ENCODE data around the gene DAB2IP.
A peak's percentile ranks its signal among the peaks of the same experiment; 100 is the strongest.

The DAB2IP gene

GRCh38 chr9:121822093-121823085 is 171.0 kb downstream of the DAB2IP start:
- Histone ChIP-seq H2BK120ac (ENCODE audit: insufficient read depth, low read length, poor library complexity) (no peak overlapping the region), H3K27ac (ENCODE audit: low read depth, low read length) (no peak overlapping the region), H2AFZ (ENCODE audit: insufficient read depth, low read length, poor library complexity) (no peak overlapping the region), H3K9ac (ENCODE audit: low read length) (no peak overlapping the region), H2BK5ac (ENCODE audit: low read depth, low read length, poor library complexity) (no peak overlapping the region), H3K18ac (ENCODE audit: low read length) (no peak overlapping the region), H3K4ac (ENCODE audit: low read depth, low read length) (no peak overlapping the region), H3K4me2 (ENCODE audit: low read length) (no peak overlapping the region), H3K9me3 (ENCODE audit: insufficient read depth, low read depth, low read length) (no peaks in the 10 kb centered on the region), H3K14ac (ENCODE audit: low read length) (no peak overlapping the region), H3K79me1 (ENCODE audit: low read length) (no peaks in the 10 kb centered on the region), H3K27me3 (ENCODE audit: insufficient read depth, low read length) (no peaks in the 10 kb centered on the region), H4K91ac (ENCODE audit: low read depth, low read length) (no peak overlapping the region), H2AK5ac (ENCODE audit: low read length) (no peak overlapping the region), H3K4me1 (ENCODE audit: control insufficient read depth in 1 of 2, insufficient read depth in 2 of 2, low read length in 2 of 2) (no peaks in the 10 kb centered on the region), H3K23ac (ENCODE audit: low read length) (no peak overlapping the region), H3K4me3 (ENCODE audit: low read depth, low read length) (no peak overlapping the region), H4K12ac (ENCODE audit: low read depth, low read length) (no peak overlapping the region), H3K36me3 (ENCODE audit: control insufficient read depth in 1 of 2, insufficient read depth in 2 of 2, low read length in 2 of 2) (no peaks in the 10 kb centered on the region), H3K79me2 (ENCODE audit: control insufficient read depth, insufficient read depth, low read length, poor library complexity) (no peaks in the 10 kb centered on the region), H2BK12ac (ENCODE audit: low read length) (no peak overlapping the region), H4K8ac (ENCODE audit: low read depth, low read length) (no peak overlapping the region)
- no CpG with 5 or more reads among the region's 34 CpGs for WGBS (ENCODE audit: extremely low coverage, insufficient coverage, insufficient read length)
- peak; percentile 12 to 54 for DNase-seq

- Histone ChIP-seq H3K79me2 (ENCODE audit: control insufficient read depth, insufficient read depth, low read length, poor library complexity) (no peaks in the 10 kb centered on the region), H3K4me1 (ENCODE audit: control insufficient read depth in 1 of 2, insufficient read depth in 2 of 2, low read length in 2 of 2) (no peaks in the 10 kb centered on the region), H3K27ac (ENCODE audit: low read depth, low read length) (no peak overlapping the region), H3K4ac (ENCODE audit: low read depth, low read length) (no peak overlapping the region), H3K79me1 (ENCODE audit: low read length) (no peaks in the 10 kb centered on the region), H3K23ac (ENCODE audit: low read length) (no peak overlapping the region), H4K8ac (ENCODE audit: low read depth, low read length) (no peak overlapping the region), H3K36me3 (ENCODE audit: control insufficient read depth in 1 of 2, insufficient read depth in 2 of 2, low read length in 2 of 2) (no peaks in the 10 kb centered on the region), H3K14ac (ENCODE audit: low read length) (no peak overlapping the region), H2BK120ac (ENCODE audit: insufficient read depth, low read length, poor library complexity) (no peak overlapping the region), H2AK5ac (ENCODE audit: low read length) (no peak overlapping the region), H2BK5ac (ENCODE audit: low read depth, low read length, poor library complexity) (no peak overlapping the region), H3K4me2 (ENCODE audit: low read length) (no peak overlapping the region), H3K4me3 (ENCODE audit: low read depth, low read length) (no peak overlapping the region), H4K91ac (ENCODE audit: low read depth, low read length) (no peak overlapping the region), H4K12ac (ENCODE audit: low read depth, low read length) (no peak overlapping the region), H2AFZ (ENCODE audit: insufficient read depth, low read length, poor library complexity) (no peak overlapping the region), H3K9ac (ENCODE audit: low read length) (no peak overlapping the region), H3K18ac (ENCODE audit: low read length) (no peak overlapping the region), H3K27me3 (ENCODE audit: insufficient read depth, low read length) (no peaks in the 10 kb centered on the region), H3K9me3 (ENCODE audit: insufficient read depth, low read depth, low read length) (no peaks in the 10 kb centered on the region), H2BK12ac (ENCODE audit: low read length) (no peak overlapping the region)
- DNase-seq: peak; percentile 56 to 87
- WGBS (ENCODE audit: extremely low coverage, insufficient coverage, insufficient read length): no CpG with 5 or more reads among the region's 13 CpGs
Observed at GRCh38 chr9:121823451-121824169, 172.2 kb downstream of the DAB2IP start.

- H3K23ac ChIP-seq (ENCODE audit: low read length): no peak overlapping the region
- no peak overlapping the region for H3K27ac ChIP-seq (ENCODE audit: low read depth, low read length)
- H3K4me1 ChIP-seq (ENCODE audit: control insufficient read depth in 1 of 2, insufficient read depth in 2 of 2, low read length in 2 of 2): no peaks in the 10 kb centered on the region
- H3K27me3 ChIP-seq (ENCODE audit: insufficient read depth, low read length): no peaks in the 10 kb centered on the region
- H3K4ac ChIP-seq (ENCODE audit: low read depth, low read length): no peak overlapping the region
- no peak overlapping the region for H3K9ac ChIP-seq (ENCODE audit: low read length)
- H4K12ac ChIP-seq (ENCODE audit: low read depth, low read length): no peak overlapping the region
- no peak overlapping the region for H4K91ac ChIP-seq (ENCODE audit: low read depth, low read length)
- no peak overlapping the region for H2AFZ ChIP-seq (ENCODE audit: insufficient read depth, low read length, poor library complexity)
- no peaks in the 10 kb centered on the region for H3K79me2 ChIP-seq (ENCODE audit: control insufficient read depth, insufficient read depth, low read length, poor library complexity)
- no peak overlapping the region for H3K14ac ChIP-seq (ENCODE audit: low read length)
- no peak overlapping the region for H2BK5ac ChIP-seq (ENCODE audit: low read depth, low read length, poor library complexity)
- no peak overlapping the region for H3K4me3 ChIP-seq (ENCODE audit: low read depth, low read length)
- no peak for DNase-seq
- H3K18ac ChIP-seq (ENCODE audit: low read length): no peak overlapping the region
- H2AK5ac ChIP-seq (ENCODE audit: low read length): no peak overlapping the region
- H2BK120ac ChIP-seq (ENCODE audit: insufficient read depth, low read length, poor library complexity): no peak overlapping the region
- no peaks in the 10 kb centered on the region for H3K79me1 ChIP-seq (ENCODE audit: low read length)
- no peak overlapping the region for H4K8ac ChIP-seq (ENCODE audit: low read depth, low read length)
- no CpG with 5 or more reads among the region's 4 CpGs for WGBS (ENCODE audit: extremely low coverage, insufficient coverage, insufficient read length)
- no peak overlapping the region for H2BK12ac ChIP-seq (ENCODE audit: low read length)
- no peaks in the 10 kb centered on the region for H3K36me3 ChIP-seq (ENCODE audit: control insufficient read depth in 1 of 2, insufficient read depth in 2 of 2, low read length in 2 of 2)
- H3K4me2 ChIP-seq (ENCODE audit: low read length): no peak overlapping the region
- no peaks in the 10 kb centered on the region for H3K9me3 ChIP-seq (ENCODE audit: insufficient read depth, low read depth, low read length)
Observed at GRCh38 chr9:121824651-121825030, 173.2 kb downstream of the DAB2IP start.

- Histone ChIP-seq H2AFZ (ENCODE audit: insufficient read depth, low read length, poor library complexity) (no peak overlapping the region), H3K9me3 (ENCODE audit: insufficient read depth, low read depth, low read length) (no peaks in the 10 kb centered on the region), H3K14ac (ENCODE audit: low read length) (no peak overlapping the region), H3K9ac (ENCODE audit: low read length) (no peak overlapping the region), H4K91ac (ENCODE audit: low read depth, low read length) (no peak overlapping the region), H3K4me2 (ENCODE audit: low read length) (no peak overlapping the region), H2BK5ac (ENCODE audit: low read depth, low read length, poor library complexity) (no peak overlapping the region), H3K36me3 (ENCODE audit: control insufficient read depth in 1 of 2, insufficient read depth in 2 of 2, low read length in 2 of 2) (no peaks in the 10 kb centered on the region), H3K27ac (ENCODE audit: low read depth, low read length) (no peak overlapping the region), H3K23ac (ENCODE audit: low read length) (no peak overlapping the region), H3K4me1 (ENCODE audit: control insufficient read depth in 1 of 2, insufficient read depth in 2 of 2, low read length in 2 of 2) (no peaks in the 10 kb centered on the region), H3K4me3 (ENCODE audit: low read depth, low read length) (no peak overlapping the region), H3K79me2 (ENCODE audit: control insufficient read depth, insufficient read depth, low read length, poor library complexity) (no peaks in the 10 kb centered on the region), H4K8ac (ENCODE audit: low read depth, low read length) (no peak overlapping the region), H2AK5ac (ENCODE audit: low read length) (no peak overlapping the region), H2BK120ac (ENCODE audit: insufficient read depth, low read length, poor library complexity) (no peak overlapping the region), H4K12ac (ENCODE audit: low read depth, low read length) (no peak overlapping the region), H2BK12ac (ENCODE audit: low read length) (no peak overlapping the region), H3K18ac (ENCODE audit: low read length) (no peak overlapping the region), H3K27me3 (ENCODE audit: insufficient read depth, low read length) (no peaks in the 10 kb centered on the region), H3K4ac (ENCODE audit: low read depth, low read length) (no peak overlapping the region), H3K79me1 (ENCODE audit: low read length) (no peaks in the 10 kb centered on the region)
- WGBS (ENCODE audit: extremely low coverage, insufficient coverage, insufficient read length): no CpG with 5 or more reads among the region's 12 CpGs
- no peak for DNase-seq
Observed at GRCh38 chr9:121825031-121825691, 173.7 kb downstream of the DAB2IP start.

Measured in trophoblast cell (in vitro differentiated cells and primary cell).